GM23248 (cell line): ENCODE results near the gene CDYL. TPM values are rescaled to one million over a fixed set of nuclear protein-coding genes. Genes with fewer than 3 reads are reported as not detected.

Source experiments
- DNase-seq: peaks from one replicate; pipeline ENCODE4 v3.0.0-alpha.2; 2015
- H2AFZ ChIP-seq: fragments of 200-600 bp; sonication (generic); 2 replicates; pipeline ENCODE4 v1.6.1; 2016; ENCODE audit warnings: antibody characterized with exemption
- H3F3A ChIP-seq: fragments of 200-600 bp; sonication (generic); 2 replicates; pipeline ENCODE4 v1.6.1; 2016; ENCODE audit warnings: mild to moderate bottlenecking, antibody characterized with exemption, mixed run types; ENCODE audit not compliant: insufficient read depth
- H3K27ac ChIP-seq: fragments of 200-600 bp; sonication (generic); 2 replicates; pipeline ENCODE4 v1.5.1; 2016; ENCODE audit warnings: mild to moderate bottlenecking
- H3K27me3 ChIP-seq: fragments of 200-600 bp; sonication (generic); replicated peaks from 2 replicates; pipeline ENCODE4 v1.6.1; 2016; ENCODE audit warnings: mild to moderate bottlenecking; ENCODE audit not compliant: insufficient read depth
- H3K36me3 ChIP-seq: fragments of 200-600 bp; sonication (generic); 2 replicates; pipeline ENCODE4 v1.6.1; 2016; ENCODE audit warnings: low read depth, mild to moderate bottlenecking
- H3K4me1 ChIP-seq: fragments of 200-600 bp; sonication (generic); 2 replicates; pipeline ENCODE4 v1.6.1; 2016; ENCODE audit warnings: mild to moderate bottlenecking; ENCODE audit not compliant: insufficient read depth
- H3K4me2 ChIP-seq: fragments of 200-600 bp; sonication (generic); one replicate; pipeline ENCODE4 v1.6.1; 2016; ENCODE audit warnings: mild to moderate bottlenecking; ENCODE audit not compliant: unreplicated experiment
- H3K4me3 ChIP-seq: fragments of 200-600 bp; sonication (generic); 2 replicates; pipeline ENCODE4 v1.5.1; 2016; ENCODE audit warnings: mild to moderate bottlenecking
- H3K79me2 ChIP-seq: fragments of 200-600 bp; sonication (generic); 2 replicates; pipeline ENCODE4 v1.6.1; 2016; ENCODE audit warnings: mild to moderate bottlenecking; ENCODE audit not compliant: insufficient read depth
- H3K9ac ChIP-seq: fragments of 200-600 bp; sonication (generic); 2 replicates; pipeline ENCODE4 v1.6.1; 2016; ENCODE audit warnings: mild to moderate bottlenecking
- H3K9me2 ChIP-seq: fragments of 200-600 bp; sonication (generic); 2 replicates; pipeline ENCODE4 v1.6.1; 2016; ENCODE audit warnings: mixed run types, mild to moderate bottlenecking, moderate library complexity; ENCODE audit not compliant: insufficient read depth
- H3K9me3 ChIP-seq: fragments of 200-600 bp; sonication (generic); one replicate; pipeline ENCODE4 v1.6.1; 2017; ENCODE audit warnings: low read depth
- H4K20me1 ChIP-seq: fragments of 200-600 bp; sonication (generic); 2 replicates; pipeline ENCODE4 v1.6.0; 2016; ENCODE audit not compliant: insufficient read depth
- EZH2 ChIP-seq: fragments of 200-600 bp; sonication (generic); IDR thresholded peaks from 2 replicates; pipeline ENCODE4 v1.6.1; 2018; ENCODE audit warnings: antibody characterized with exemption, mild to moderate bottlenecking; ENCODE audit not compliant: insufficient read depth, poor library complexity, severe bottlenecking
- EZH2phosphoT487 ChIP-seq: fragments of 200-600 bp; sonication (generic); IDR thresholded peaks from 2 replicates; pipeline ENCODE4 v1.6.1; 2018; ENCODE audit warnings: antibody characterized with exemption, moderate library complexity, mild to moderate bottlenecking, low read depth; ENCODE audit not compliant: insufficient read depth
- WGBS, 2 experiments: methylation state at CpG; one replicate each; pipeline ENCODE4 v1.1.6; 2015 to 2017; ENCODE audit warnings: low lambda C conversion rate in 2 of 2, low coverage in 1 of 2; ENCODE audit errors: missing lambda C conversion rate in 2 of 2; 5-methylcytosine and 5-hydroxymethylcytosine counted together
- in situ Hi-C: fragments of 300-500 bp; cut with MboI; formaldehyde crosslinking; loops from 2 replicates; pipeline ENCODE4 v1.15.0; 2020
- polyA plus RNA-seq: library from polyadenylated mRNA; unstranded; fragments of >200 nt; fragmentation: Nextera tagmentation; extraction: Ambion mirVana; gene quantifications from 2 replicates; pipeline ENCODE4 v1.2.1, GENCODE V29; 2016
- total RNA-seq: library from RNA; depleted of rRNA; stranded (reverse); fragments of >200 nt; shearing (Covaris generic); gene quantifications from 2 replicates; pipeline ENCODE4 v1.2.3, GENCODE V29; 2014

The CDYL gene
- total and polyA plus RNA-seq, 2 experiments from 2014 or later, result 7.9 to 27.9 TPM

DNA sequence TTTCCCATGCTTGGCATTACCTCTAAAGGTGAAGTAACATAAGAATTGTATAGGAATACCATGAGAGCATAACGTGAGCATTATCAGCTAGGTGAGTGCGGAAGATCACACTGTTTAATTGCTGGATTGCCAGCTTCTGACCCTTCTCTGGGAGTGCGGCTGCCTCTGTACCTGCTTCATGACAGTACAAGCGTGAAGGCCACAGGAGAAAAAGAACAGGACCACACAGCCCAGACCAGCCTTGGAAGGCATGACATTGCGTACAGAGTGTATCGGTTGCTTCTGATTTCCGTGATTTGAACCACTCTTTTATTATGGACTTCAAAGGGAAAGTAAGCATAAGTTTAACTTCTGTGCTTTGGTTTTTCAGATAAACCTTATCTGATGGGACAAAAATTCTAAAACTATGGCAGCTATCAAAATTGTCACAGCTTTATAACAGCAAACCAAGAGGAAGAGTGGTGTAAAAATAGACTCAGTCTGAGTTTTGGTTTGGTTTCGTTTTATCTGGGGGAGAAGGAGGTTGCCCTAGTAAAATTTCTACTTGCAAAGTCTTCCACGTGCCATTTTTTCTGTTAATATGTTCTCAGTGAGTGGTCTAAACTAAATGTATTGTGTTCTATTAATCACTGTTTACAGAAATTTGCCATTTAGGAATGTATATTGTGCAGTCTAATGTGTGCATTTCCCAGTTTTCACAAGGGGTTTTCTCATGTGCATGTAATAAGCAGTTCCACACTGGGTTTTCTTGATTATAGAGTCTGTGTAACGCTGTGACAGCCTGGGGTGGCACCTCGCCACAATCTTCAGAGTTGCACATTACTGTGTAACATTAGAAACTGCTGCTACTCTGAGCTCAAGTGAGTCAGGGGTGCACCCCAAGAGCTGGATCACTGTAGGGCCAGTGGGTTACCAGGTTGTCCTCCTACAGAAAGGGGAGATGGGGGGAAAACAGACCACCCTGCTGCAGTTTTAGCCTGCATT is 130.4 kb downstream of the CDYL start:
- Histone ChIP-seq H3K9ac (peak overlapping the region; percentile 26), H3K4me1 (peaks cover 21% of the 10 kb centered on the region), H3K9me2 (no peaks in the 10 kb centered on the region), H4K20me1 (no peaks in the 10 kb centered on the region), H3K27ac (no peak overlapping the region), H3K9me3 (no peaks in the 10 kb centered on the region), H3K36me3 (no peaks in the 10 kb centered on the region), H3F3A (no peaks in the 10 kb centered on the region), H3K79me2 (peaks cover 87% of the 10 kb centered on the region), H2AFZ (0 out of 2 replicates have a peak overlapping the region, but pooled peaks have one; percentile 3), H3K27me3 (no peaks in the 10 kb centered on the region), H3K4me2 (peak overlapping the region; percentile 71), H3K4me3 (peak overlapping the region; percentile 46)
- in situ Hi-C loops, result no loop called here
- peak; percentile 62 for DNase-seq
- TF ChIP-seq EZH2 (no peak), EZH2phosphoT487 (no peak)
- WGBS, 2 experiments, result 47 to 50% methylated on average over 11 of the region's 11 CpGs

DNA sequence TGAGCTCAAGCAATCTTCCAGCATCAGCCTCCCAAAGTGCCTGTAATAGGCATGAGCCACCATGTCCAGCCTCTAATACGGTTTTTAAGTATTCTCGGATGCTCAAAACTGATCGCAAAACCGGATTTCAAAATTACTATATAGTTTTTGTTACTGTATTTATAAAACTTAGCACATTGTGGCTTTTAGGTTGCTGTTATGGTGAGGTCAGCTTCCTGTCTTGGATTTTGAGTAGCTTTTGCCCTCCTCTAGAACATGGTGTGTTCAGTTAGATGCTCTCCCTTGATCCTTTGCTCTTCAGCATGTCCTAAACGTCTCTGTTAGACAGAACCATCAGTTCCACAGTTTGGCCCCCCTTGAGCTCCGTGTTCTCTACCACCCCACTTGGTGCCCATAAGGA is 131.4 kb downstream of the CDYL start:
- Histone ChIP-seq H4K20me1 (no peaks in the 10 kb centered on the region), H3K9ac (no peak overlapping the region), H3K79me2 (peaks cover 88% of the 10 kb centered on the region), H3K36me3 (no peaks in the 10 kb centered on the region), H3K9me3 (no peaks in the 10 kb centered on the region), H3K9me2 (no peaks in the 10 kb centered on the region), H3K4me2 (no peak overlapping the region), H3F3A (no peaks in the 10 kb centered on the region), H3K27ac (no peak overlapping the region), H3K27me3 (no peaks in the 10 kb centered on the region), H2AFZ (no peak overlapping the region), H3K4me3 (no peak overlapping the region), H3K4me1 (peaks cover 21% of the 10 kb centered on the region)
- no peak for TF ChIP-seq EZH2phosphoT487
- TF ChIP-seq EZH2, result no peak
- 87 to 91% methylated on average over 6 of the region's 6 CpGs for WGBS, 2 experiments
- in situ Hi-C loops, result no loop called here
- DNase-seq, result no peak

DNA sequence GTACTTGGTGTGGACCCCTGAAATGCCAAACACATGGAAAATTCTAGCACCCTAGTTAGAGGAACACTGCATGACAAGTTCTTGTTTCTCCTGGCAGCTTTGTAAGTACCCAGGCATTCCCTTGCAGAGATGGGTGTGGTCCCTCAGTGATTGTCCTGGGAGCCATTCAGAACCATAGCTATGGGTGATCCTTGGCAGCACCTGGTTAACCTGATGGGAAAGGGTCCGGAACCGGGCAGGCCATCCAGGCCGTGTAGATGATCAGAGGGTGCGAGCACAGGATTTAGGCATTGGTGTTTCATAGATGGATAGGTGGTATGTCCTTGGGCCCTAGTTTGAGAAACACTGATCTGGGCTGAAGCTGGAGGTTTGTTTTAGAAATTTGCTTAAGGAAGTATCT is 131.9 kb downstream of the CDYL start:
- 92 to 96% methylated on average over 4 of the region's 4 CpGs for WGBS, 2 experiments
- no peaks in the 10 kb centered on the region for H3F3A ChIP-seq
- DNase-seq, result peak; percentile 26
- H3K4me2 ChIP-seq, result no peak overlapping the region
- H3K4me3 ChIP-seq, result no peak overlapping the region
- H3K36me3 ChIP-seq, result no peaks in the 10 kb centered on the region
- in situ Hi-C loops, result no loop called here
- no peaks in the 10 kb centered on the region for H3K9me3 ChIP-seq
- H3K27me3 ChIP-seq, result no peaks in the 10 kb centered on the region
- H3K9ac ChIP-seq, result no peak overlapping the region
- H3K79me2 ChIP-seq, result peaks cover 88% of the 10 kb centered on the region
- no peak overlapping the region for H2AFZ ChIP-seq
- no peak overlapping the region for H3K27ac ChIP-seq
- no peaks in the 10 kb centered on the region for H3K9me2 ChIP-seq
- TF ChIP-seq EZH2, result no peak
- no peak for TF ChIP-seq EZH2phosphoT487
- H4K20me1 ChIP-seq, result no peaks in the 10 kb centered on the region
- H3K4me1 ChIP-seq, result peaks cover 21% of the 10 kb centered on the region

DNA sequence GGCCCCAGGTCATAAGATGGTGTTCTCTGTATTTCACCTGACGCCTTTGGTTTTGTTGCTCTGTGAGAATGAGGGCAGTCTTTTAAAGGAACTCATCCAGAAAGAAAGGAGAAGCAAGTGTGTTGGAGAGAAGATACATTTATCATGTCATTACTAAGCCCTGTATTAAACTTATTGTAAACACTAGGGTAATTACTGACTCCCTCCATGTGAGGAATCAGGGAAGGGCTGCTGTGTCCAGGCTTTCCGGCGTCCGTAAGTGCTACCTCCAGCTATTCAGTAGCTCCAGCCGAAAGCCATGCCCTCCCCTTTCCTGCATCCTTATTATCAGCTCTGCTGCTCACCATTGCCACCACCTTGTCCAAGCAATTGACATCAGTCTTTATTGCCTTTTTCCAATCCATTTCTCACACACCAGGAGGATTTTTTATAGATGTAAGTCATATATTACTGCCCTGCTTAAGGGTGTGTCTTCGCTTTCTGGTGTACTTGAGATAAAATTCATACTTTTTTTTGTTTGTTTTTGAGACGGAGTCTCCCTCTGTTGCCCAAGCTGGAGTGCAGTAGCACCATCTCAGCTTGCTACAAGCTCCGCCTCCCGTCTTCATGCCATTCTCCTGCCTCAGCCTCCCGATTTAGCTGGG is 133.0 kb downstream of the CDYL start:
- DNase-seq, result no peak
- WGBS, 2 experiments, result 88% methylated on average over 10 of the region's 10 CpGs
- H4K20me1 ChIP-seq, result no peaks in the 10 kb centered on the region
- no peak overlapping the region for H3K4me2 ChIP-seq
- in situ Hi-C loops, result no loop called here
- TF ChIP-seq EZH2phosphoT487, result no peak
- no peak for TF ChIP-seq EZH2
- no peak overlapping the region for H3K27ac ChIP-seq
- peaks cover 22% of the 10 kb centered on the region for H3K4me1 ChIP-seq
- no peaks in the 10 kb centered on the region for H3K27me3 ChIP-seq
- no peaks in the 10 kb centered on the region for H3F3A ChIP-seq
- no peaks in the 10 kb centered on the region for H3K9me2 ChIP-seq
- H3K4me3 ChIP-seq, result no peak overlapping the region
- peaks cover 88% of the 10 kb centered on the region for H3K79me2 ChIP-seq
- no peaks in the 10 kb centered on the region for H3K36me3 ChIP-seq
- H3K9ac ChIP-seq, result no peak overlapping the region
- no peak overlapping the region for H2AFZ ChIP-seq
- no peaks in the 10 kb centered on the region for H3K9me3 ChIP-seq
